SU-DHL-6 (cell line): ENCODE results near the gene FADS3.

Source experiments
- H2AFZ ChIP-seq: fragments of 200-600 bp; sonication (generic); 2 replicates; pipeline ENCODE4 v1.6.1; 2014; ENCODE audit warnings: low read depth, mild to moderate bottlenecking, moderate library complexity, mixed read lengths, antibody characterized with exemption, low read length; ENCODE audit not compliant: severe bottlenecking
- H3F3A ChIP-seq: fragments of 200-600 bp; shearing (Covaris generic); 2 replicates; pipeline ENCODE4 v1.6.0; 2016; ENCODE audit warnings: antibody characterized with exemption, mild to moderate bottlenecking; ENCODE audit not compliant: insufficient read depth
- H3K27ac ChIP-seq: fragments of 200-600 bp; sonication (generic); 2 replicates; pipeline ENCODE4 v1.5.1; 2016; ENCODE audit warnings: low read depth, mild to moderate bottlenecking, low read length, moderate library complexity, mixed read lengths
- H3K27me3 ChIP-seq: fragments of 200-600 bp; sonication (generic), shearing (Covaris generic); 2 replicates; pipeline ENCODE4 v1.6.0; 2014; ENCODE audit warnings: mild to moderate bottlenecking, low read length
- H3K36me3 ChIP-seq: fragments of 200-600 bp; sonication (generic); 2 replicates; pipeline ENCODE4 v1.6.1; 2014; ENCODE audit warnings: mild to moderate bottlenecking, low read length, mixed read lengths
- H3K4me2 ChIP-seq: fragments of 300-600, 200-600 bp; shearing (Covaris generic), sonication (generic); 2 replicates; pipeline ENCODE4 v1.6.0; 2014; ENCODE audit warnings: low read length, low read depth, mild to moderate bottlenecking; ENCODE audit not compliant: poor library complexity, severe bottlenecking
- H3K4me3 ChIP-seq: fragments of 200-600 bp; sonication (generic); 2 replicates; pipeline ENCODE4 v1.5.1; 2014; ENCODE audit warnings: antibody characterized with exemption, low read length, mild to moderate bottlenecking, mixed read lengths; ENCODE audit not compliant: insufficient read depth, poor library complexity, severe bottlenecking
- H3K79me2 ChIP-seq: fragments of 200-600 bp; sonication (generic); 2 replicates; pipeline ENCODE4 v1.6.1; 2014; ENCODE audit warnings: mild to moderate bottlenecking, low read length, moderate library complexity; ENCODE audit not compliant: insufficient read depth
- H3K9ac ChIP-seq: fragments of 200-600 bp; sonication (generic); 2 replicates; pipeline ENCODE4 v1.7.0; 2014; ENCODE audit warnings: mild to moderate bottlenecking, low read length
- H3K9me2 ChIP-seq: fragments of 200-600 bp; sonication (generic); replicated peaks from 2 replicates; pipeline ENCODE4 v1.6.1; 2014; ENCODE audit warnings: low read length; ENCODE audit not compliant: insufficient read depth
- H3K9me3 ChIP-seq: fragments of 200-600 bp; sonication (generic); 2 replicates; pipeline ENCODE4 v1.6.1; 2014; ENCODE audit warnings: low read length, mixed read lengths; ENCODE audit not compliant: insufficient read depth
- H4K20me1 ChIP-seq: fragments of 200-600 bp; sonication (generic); 2 replicates; pipeline ENCODE4 v1.6.1; 2014; ENCODE audit warnings: low read depth, mild to moderate bottlenecking, antibody characterized with exemption, low read length, moderate library complexity, mixed read lengths
- EZH2phosphoT487 ChIP-seq: fragments of 200-600 bp; sonication (generic), shearing (Covaris generic); conservative IDR thresholded peaks from 2 replicates; pipeline ENCODE4 v1.6.1; 2018; ENCODE audit warnings: mild to moderate bottlenecking, antibody characterized with exemption, low read length, moderate library complexity, mixed read lengths
- TF ChIP-seq, protein P1 (sequence below): fragments of 200-600 bp; sonication (generic); IDR thresholded peaks from one replicate; pipeline ENCODE4 v1.5.1; 2017; ENCODE audit warnings: antibody characterized with exemption, mild to moderate bottlenecking, low read length, moderate library complexity; ENCODE audit not compliant: insufficient read depth, poor library complexity, severe bottlenecking

The FADS3 gene

DNA sequence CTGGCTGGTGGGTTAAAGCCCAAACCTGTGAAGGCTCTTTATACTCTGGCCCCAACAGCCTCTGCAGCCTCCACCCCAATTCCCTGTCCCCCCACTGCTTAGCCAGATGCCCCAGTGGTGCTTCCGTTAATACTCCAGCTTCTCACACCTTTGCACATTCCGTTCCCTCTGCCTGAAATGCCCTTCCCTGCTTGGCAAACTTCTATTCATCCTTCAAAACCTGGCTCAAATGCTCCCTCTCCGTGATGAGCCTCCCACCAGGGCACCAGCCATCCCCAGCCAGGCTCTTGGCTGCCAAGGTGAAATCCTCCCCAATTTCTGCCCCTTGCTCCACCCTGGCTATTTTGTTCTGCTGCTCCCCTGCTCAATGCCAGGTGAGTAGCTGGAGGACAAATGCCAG lies 12.5 kb upstream of the FADS3 start:
- Histone ChIP-seq H3K4me2 (no peak overlapping the region), H4K20me1 (no peaks in the 10 kb centered on the region), H3K36me3 (no peaks in the 10 kb centered on the region), H3K9me3 (no peaks in the 10 kb centered on the region), H3K9ac (no peak overlapping the region), H3K27ac (no peak overlapping the region), H3F3A (no peaks in the 10 kb centered on the region), H3K4me3 (no peak overlapping the region), H3K9me2 (no peaks in the 10 kb centered on the region), H3K79me2 (no peaks in the 10 kb centered on the region), H3K27me3 (no peaks in the 10 kb centered on the region), H2AFZ (no peak overlapping the region)
- no peak for TF ChIP-seq EZH2phosphoT487
- TF ChIP-seq, protein P1, sequence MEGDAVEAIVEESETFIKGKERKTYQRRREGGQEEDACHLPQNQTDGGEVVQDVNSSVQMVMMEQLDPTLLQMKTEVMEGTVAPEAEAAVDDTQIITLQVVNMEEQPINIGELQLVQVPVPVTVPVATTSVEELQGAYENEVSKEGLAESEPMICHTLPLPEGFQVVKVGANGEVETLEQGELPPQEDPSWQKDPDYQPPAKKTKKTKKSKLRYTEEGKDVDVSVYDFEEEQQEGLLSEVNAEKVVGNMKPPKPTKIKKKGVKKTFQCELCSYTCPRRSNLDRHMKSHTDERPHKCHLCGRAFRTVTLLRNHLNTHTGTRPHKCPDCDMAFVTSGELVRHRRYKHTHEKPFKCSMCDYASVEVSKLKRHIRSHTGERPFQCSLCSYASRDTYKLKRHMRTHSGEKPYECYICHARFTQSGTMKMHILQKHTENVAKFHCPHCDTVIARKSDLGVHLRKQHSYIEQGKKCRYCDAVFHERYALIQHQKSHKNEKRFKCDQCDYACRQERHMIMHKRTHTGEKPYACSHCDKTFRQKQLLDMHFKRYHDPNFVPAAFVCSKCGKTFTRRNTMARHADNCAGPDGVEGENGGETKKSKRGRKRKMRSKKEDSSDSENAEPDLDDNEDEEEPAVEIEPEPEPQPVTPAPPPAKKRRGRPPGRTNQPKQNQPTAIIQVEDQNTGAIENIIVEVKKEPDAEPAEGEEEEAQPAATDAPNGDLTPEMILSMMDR, result no peak

DNA sequence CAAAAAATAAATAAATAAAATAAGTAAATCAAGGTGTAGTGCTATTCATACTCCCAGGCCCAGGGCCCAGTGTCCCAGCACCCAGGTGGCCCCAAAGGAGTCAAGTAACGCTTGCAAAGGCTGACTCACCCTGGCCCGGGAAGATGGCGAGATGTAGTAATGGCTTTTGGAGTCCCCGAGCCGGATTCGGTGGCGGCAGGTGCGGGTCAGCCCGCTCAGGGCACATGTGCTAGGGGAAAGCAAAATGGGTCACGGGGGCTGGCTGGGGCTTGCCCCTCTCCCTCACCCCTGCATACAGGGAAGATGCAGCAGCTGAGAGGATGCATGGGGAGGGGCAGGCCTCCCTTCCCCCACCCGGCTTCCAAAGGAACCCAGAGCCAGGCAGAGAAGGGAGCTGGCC lies 11.0 kb upstream of the FADS3 start:
- Histone ChIP-seq H3K27ac (no peak overlapping the region), H3K4me2 (no peak overlapping the region), H2AFZ (no peak overlapping the region)

DNA sequence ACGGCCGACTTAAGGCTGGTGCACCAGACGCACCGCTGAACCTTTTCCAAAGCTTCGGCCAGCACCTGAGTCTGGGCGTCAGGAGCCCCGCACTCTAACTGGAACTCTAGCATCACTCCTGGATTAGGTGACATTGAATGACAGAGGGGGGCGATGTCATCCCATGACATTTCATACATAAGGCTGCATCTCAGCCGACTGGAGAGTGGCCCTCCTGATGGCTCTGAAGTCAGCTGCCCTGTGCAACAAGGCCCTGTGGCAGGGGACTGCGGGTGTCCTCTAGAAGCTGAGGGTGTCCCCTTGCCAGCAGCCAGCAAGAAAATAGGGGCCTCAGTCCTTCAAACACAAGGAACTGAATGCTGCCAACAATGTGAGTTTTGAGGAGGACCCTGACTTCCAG lies 10.1 kb upstream of the FADS3 start:
- no peak overlapping the region for H3K4me3 ChIP-seq
- no peaks in the 10 kb centered on the region for H3F3A ChIP-seq
- H3K9ac ChIP-seq, result no peak overlapping the region
- H3K9me3 ChIP-seq, result no peaks in the 10 kb centered on the region
- no peaks in the 10 kb centered on the region for H3K27me3 ChIP-seq
- no peaks in the 10 kb centered on the region for H3K36me3 ChIP-seq
- no peaks in the 10 kb centered on the region for H3K9me2 ChIP-seq
- no peak overlapping the region for H3K4me2 ChIP-seq
- H3K79me2 ChIP-seq, result no peaks in the 10 kb centered on the region
- TF ChIP-seq EZH2phosphoT487, result no peak
- TF ChIP-seq, protein P1, result no peak
- H2AFZ ChIP-seq, result no peak overlapping the region
- H3K27ac ChIP-seq, result no peak overlapping the region
- no peaks in the 10 kb centered on the region for H4K20me1 ChIP-seq

More for the DNA sequence above, 11.0 kb upstream of the FADS3 start:
- no peaks in the 10 kb centered on the region for H3K79me2 ChIP-seq
- no peaks in the 10 kb centered on the region for H4K20me1 ChIP-seq
- H3K9me3 ChIP-seq, result no peaks in the 10 kb centered on the region
- no peaks in the 10 kb centered on the region for H3K36me3 ChIP-seq
- no peak overlapping the region for H3K9ac ChIP-seq
- no peaks in the 10 kb centered on the region for H3K9me2 ChIP-seq
- H3K27me3 ChIP-seq, result no peaks in the 10 kb centered on the region
- no peaks in the 10 kb centered on the region for H3F3A ChIP-seq
- TF ChIP-seq, protein P1, result no peak
- no peak for TF ChIP-seq EZH2phosphoT487
- H3K4me3 ChIP-seq, result no peak overlapping the region
